Immature natural killer cell (primary cell): ENCODE measurements around the gene HMOX1. TPM values are rescaled to one million over a fixed set of nuclear protein-coding genes. Genes with fewer than 3 reads are reported as not detected.
"Not testable (repeated sequence)": the region's sequence is repeated elsewhere in the genome, so short reads cannot be mapped to it uniquely, and the experiment has no call there.

Experiments
- DNase-seq, 3 donors: peaks; one replicate each; pipeline ENCODE4 v3.0.0; 2022; ENCODE audit warnings: mixed read lengths in 1 of 3
- H3K27ac Mint-ChIP-seq, 6 donors: one replicate each; pipeline ENCODE4 v1.8.0; 2020; ENCODE audit warnings: mixed read lengths in 6 of 6, mild to moderate bottlenecking in 5 of 6, inconsistent platforms in 4 of 6, moderate library complexity in 3 of 6
- H3K27me3 Mint-ChIP-seq, 3 donors: one replicate each; pipeline ENCODE4 v1.8.0; 2020 to 2021; ENCODE audit warnings: low read depth in 3 of 3, mild to moderate bottlenecking in 3 of 3, mixed read lengths in 3 of 3, moderate library complexity in 3 of 3, inconsistent platforms in 1 of 3
- H3K36me3 Mint-ChIP-seq, 3 donors: one replicate each; pipeline ENCODE4 v1.8.0; 2020; ENCODE audit warnings: mixed read lengths in 3 of 3, inconsistent platforms in 2 of 3, mild to moderate bottlenecking in 2 of 3
- H3K4me1 Mint-ChIP-seq, 2 donors: one replicate each; pipeline ENCODE4 v1.8.0; 2020; ENCODE audit warnings: inconsistent platforms in 2 of 2, mild to moderate bottlenecking in 2 of 2, mixed read lengths in 2 of 2, moderate library complexity in 1 of 2
- H3K4me3 Mint-ChIP-seq, 5 donors: one replicate each; pipeline ENCODE4 v1.8.0; 2020; ENCODE audit warnings: mild to moderate bottlenecking in 5 of 5, mixed read lengths in 5 of 5, inconsistent platforms in 3 of 5, moderate library complexity in 3 of 5
- H3K9me3 Mint-ChIP-seq, 6 donors: one replicate each; pipeline ENCODE4 v1.8.0; 2020; ENCODE audit warnings: mild to moderate bottlenecking in 6 of 6, mixed read lengths in 6 of 6, inconsistent platforms in 4 of 6, moderate library complexity in 3 of 6
- polyA plus RNA-seq, 3 donors: library from polyadenylated mRNA; unstranded; fragments of 300-500 nt; fragmentation: Illumina TruSeq; gene quantifications; one replicate each; pipeline ENCODE4 v1.2.3, GENCODE V29; 2021

HMOX1 gene
- polyA plus RNA-seq, 3 donors from 2014 or later = 5.3 to 12.8 (median 11.3) TPM

GRCh38 chr22:35425971-35426800 lies 45.3 kb downstream of the HMOX1 start:
- no peak overlapping the region for H3K4me3 Mint-ChIP-seq
- H3K27me3 Mint-ChIP-seq = peaks cover 0 to 2% (median 0%) of the 10 kb centered on the region in 3 donors
- H3K36me3 Mint-ChIP-seq = peaks cover 5 to 34% (median 15%) of the 10 kb centered on the region in 3 donors
- H3K9me3 Mint-ChIP-seq = no peaks in the 10 kb centered on the region
- DNase-seq = no peak
- H3K4me1 Mint-ChIP-seq = peaks cover 2 to 5% of the 10 kb centered on the region in 2 donors
- H3K27ac Mint-ChIP-seq = peak overlapping the region in 4 of 6 donors; percentile 21 to 71 (median 54)

GRCh38 chr22:35426801-35427140 lies 45.9 kb downstream of the HMOX1 start:
- Mint-ChIP-seq H3K36me3 (peaks cover 6 to 29% (median 10%) of the 10 kb centered on the region in 3 donors), H3K27me3 (peaks cover 0 to 2% (median 0%) of the 10 kb centered on the region in 3 donors), H3K9me3 (no peaks in the 10 kb centered on the region), H3K4me1 (peaks cover 2 to 5% of the 10 kb centered on the region in 2 donors), H3K27ac (peak overlapping the region in 4 of 6 donors; percentile 21 to 71 (median 54)), H3K4me3 (no peak overlapping the region)
- DNase-seq = no peak

GRCh38 chr22:35430897-35431322 lies 50.0 kb downstream of the HMOX1 start:
- H3K27ac Mint-ChIP-seq = no peak overlapping the region
- peak; percentile 40 to 50 (median 49) for DNase-seq
- peaks cover 0 to 2% (median 0%) of the 10 kb centered on the region in 6 donors for H3K9me3 Mint-ChIP-seq
- H3K4me3 Mint-ChIP-seq = no peak overlapping the region
- peaks cover 6 to 13% (median 12%) of the 10 kb centered on the region in 3 donors for H3K36me3 Mint-ChIP-seq
- H3K4me1 Mint-ChIP-seq = peaks cover 2 to 5% of the 10 kb centered on the region in 2 donors
- H3K27me3 Mint-ChIP-seq = peaks cover 0 to 5% (median 0%) of the 10 kb centered on the region in 3 donors

- Mint-ChIP-seq H3K27me3 (peaks cover 0 to 3% (median 0%) of the 10 kb centered on the region in 3 donors), H3K27ac (no peak overlapping the region), H3K4me1 (peaks cover 1 to 4% of the 10 kb centered on the region in 2 donors), H3K4me3 (no peak overlapping the region), H3K36me3 (peaks cover 6 to 13% (median 12%) of the 10 kb centered on the region in 3 donors), H3K9me3 (peaks cover 0 to 2% (median 0%) of the 10 kb centered on the region in 6 donors)
- DNase-seq = no peak
These were observed 50.8 kb downstream of the HMOX1 start for GRCh38 chr22:35431483-35432227.

- Mint-ChIP-seq H3K4me3 (no peak overlapping the region), H3K9me3 (peaks cover 0 to 2% (median 0%) of the 10 kb centered on the region in 6 donors), H3K27ac (no peak overlapping the region), H3K27me3 (peaks cover 0 to 3% (median 0%) of the 10 kb centered on the region in 3 donors), H3K4me1 (no peaks in the 10 kb centered on the region), H3K36me3 (peaks cover 6 to 13% (median 12%) of the 10 kb centered on the region in 3 donors)
- no peak for DNase-seq
These were observed 51.5 kb downstream of the HMOX1 start for GRCh38 chr22:35432228-35432905.

- peaks cover 17 to 24% (median 23%) of the 10 kb centered on the region in 3 donors for H3K36me3 Mint-ChIP-seq
- no peak for DNase-seq
- peaks cover 0 to 3% (median 0%) of the 10 kb centered on the region in 3 donors for H3K27me3 Mint-ChIP-seq
- no peaks in the 10 kb centered on the region for H3K4me1 Mint-ChIP-seq
- H3K4me3 Mint-ChIP-seq = no peak overlapping the region
- H3K27ac Mint-ChIP-seq = no peak overlapping the region
- H3K9me3 Mint-ChIP-seq = peaks cover 0 to 2% (median 0%) of the 10 kb centered on the region in 6 donors
These were observed 53.3 kb downstream of the HMOX1 start for GRCh38 chr22:35434061-35434710.

GRCh38 chr22:35435201-35435740 lies 54.4 kb downstream of the HMOX1 start:
- Mint-ChIP-seq H3K4me1 (no peaks in the 10 kb centered on the region), H3K27me3 (peaks cover 0 to 3% (median 0%) of the 10 kb centered on the region in 3 donors), H3K9me3 (peaks cover 0 to 2% (median 0%) of the 10 kb centered on the region in 6 donors), H3K27ac (no peak overlapping the region), H3K4me3 (no peak overlapping the region), H3K36me3 (peaks cover 19 to 30% (median 29%) of the 10 kb centered on the region in 3 donors)
- no peak for DNase-seq

- H3K4me3 Mint-ChIP-seq = no peak overlapping the region
- H3K9me3 Mint-ChIP-seq = peaks cover 0 to 2% (median 0%) of the 10 kb centered on the region in 6 donors
- no peak for DNase-seq
- peaks cover 0 to 3% (median 0%) of the 10 kb centered on the region in 3 donors for H3K27me3 Mint-ChIP-seq
- H3K36me3 Mint-ChIP-seq = peaks cover 19 to 30% (median 29%) of the 10 kb centered on the region in 3 donors
- no peak overlapping the region for H3K27ac Mint-ChIP-seq
- H3K4me1 Mint-ChIP-seq = no peaks in the 10 kb centered on the region
These were observed 55.5 kb downstream of the HMOX1 start for GRCh38 chr22:35436421-35436820.

- H3K36me3 Mint-ChIP-seq = peaks cover 15 to 26% (median 26%) of the 10 kb centered on the region in 3 donors
- no peak for DNase-seq
- no peaks in the 10 kb centered on the region for H3K4me1 Mint-ChIP-seq
- peaks cover 0 to 5% (median 3%) of the 10 kb centered on the region in 3 donors for H3K27me3 Mint-ChIP-seq
- no peak overlapping the region for H3K4me3 Mint-ChIP-seq
- peaks cover 0 to 2% (median 0%) of the 10 kb centered on the region in 6 donors for H3K9me3 Mint-ChIP-seq
- H3K27ac Mint-ChIP-seq = peak overlapping the region in 1 of 6 donors; percentile 45
These were observed 56.2 kb downstream of the HMOX1 start for GRCh38 chr22:35437049-35437448.

GRCh38 chr22:35438673-35439364 lies 57.9 kb downstream of the HMOX1 start:
- peaks cover 13 to 23% (median 17%) of the 10 kb centered on the region in 3 donors for H3K36me3 Mint-ChIP-seq
- H3K27me3 Mint-ChIP-seq, H3K4me3 Mint-ChIP-seq, H3K27ac Mint-ChIP-seq, H3K4me1 Mint-ChIP-seq, H3K9me3 Mint-ChIP-seq, DNase-seq: not testable (repeated sequence)

- Mint-ChIP-seq H3K27me3 (peaks cover 0 to 6% (median 0%) of the 10 kb centered on the region in 3 donors), H3K36me3 (peaks cover 13 to 20% (median 17%) of the 10 kb centered on the region in 3 donors), H3K4me3 (no peak overlapping the region), H3K4me1 (no peaks in the 10 kb centered on the region), H3K27ac (no peak overlapping the region), H3K9me3 (peaks cover 0 to 2% (median 0%) of the 10 kb centered on the region in 6 donors)
- no peak for DNase-seq
These were observed 58.4 kb downstream of the HMOX1 start for GRCh38 chr22:35439365-35439717.

GRCh38 chr22:35440129-35440528 lies 59.2 kb downstream of the HMOX1 start:
- DNase-seq = no peak
- H3K9me3 Mint-ChIP-seq = peaks cover 0 to 2% (median 0%) of the 10 kb centered on the region in 6 donors
- H3K27ac Mint-ChIP-seq = no peak overlapping the region
- peaks cover 0 to 6% (median 0%) of the 10 kb centered on the region in 3 donors for H3K27me3 Mint-ChIP-seq
- H3K4me1 Mint-ChIP-seq = no peaks in the 10 kb centered on the region
- no peak overlapping the region for H3K4me3 Mint-ChIP-seq
- peaks cover 13 to 17% (median 17%) of the 10 kb centered on the region in 3 donors for H3K36me3 Mint-ChIP-seq
